Ovary (tissue), 9 donors: ENCODE results near the gene EIF3I. TPM values are rescaled to one million over a fixed set of nuclear protein-coding genes. Genes with fewer than 3 reads are reported as not detected.
A peak's percentile ranks its signal among the peaks of the same experiment; 100 is the strongest.

Source experiments
- DNase-seq, 5 donors: peaks; one replicate each; pipeline ENCODE4 v3.0.0-alpha.2; 2019 to 2020
- H3K27ac ChIP-seq, 2 donors: fragments of 200-600 bp; one replicate each; pipeline versions ENCODE4 v1.5.1 to v1.8.0; 2019 to 2022
- H3K27me3 ChIP-seq: fragments of 200-600 bp; one replicate; pipeline ENCODE4 v1.8.0; 2022
- H3K36me3 ChIP-seq: fragments of 200-600 bp; sonication (generic); one replicate; pipeline ENCODE4 v1.5.1; 2019
- H3K4me1 ChIP-seq: one replicate; pipeline ENCODE4 v1.8.1; 2013; ENCODE audit warnings: mild to moderate bottlenecking, moderate library complexity; ENCODE audit not compliant: insufficient read depth
- H3K4me3 ChIP-seq: fragments of 200-600 bp; sonication (generic); one replicate; pipeline ENCODE4 v1.5.1; 2017
- H3K9me3 ChIP-seq, 2 donors: fragments of 200-600 bp in 1 of 2; sonication (generic) in 1 of 2; one replicate each; pipeline versions ENCODE4 v1.5.1 to v1.8.1; 2013 to 2019; ENCODE audit warnings: mild to moderate bottlenecking in 1 of 2, moderate library complexity in 1 of 2
- CTCF ChIP-seq, 3 donors: fragments of 450-650 bp in 2 of 3; fragments of 200-600 bp in 1 of 3; IDR thresholded peaks; one replicate each; pipeline versions ENCODE4 v1.5.1 to v1.8.0; 2016 to 2022; ENCODE audit warnings: antibody characterized with exemption in 3 of 3, mild to moderate bottlenecking in 1 of 3
- EP300 ChIP-seq: sonication (generic); formaldehyde crosslinking; IDR thresholded peaks from one replicate; pipeline ENCODE4 v1.6.1; 2017; ENCODE audit warnings: antibody characterized with exemption
- POLR2A ChIP-seq: fragments of 450-650 bp; IDR thresholded peaks from one replicate; pipeline ENCODE4 v1.6.1; 2017; ENCODE audit warnings: antibody characterized with exemption, mild to moderate bottlenecking, moderate library complexity
- WGBS, 3 donors: extraction: QIAGEN DNeasy Blood & Tissue Kit in 1 of 3; methylation state at CpG; one replicate each; pipeline versions ENCODE4 v1.1.5 to v1.1.7; 2013 to 2017; 5-methylcytosine and 5-hydroxymethylcytosine counted together
- intact Hi-C, 4 donors: fragments of 100-400 bp; cut with DNase I; formaldehyde crosslinking; loops; one replicate each; pipeline versions ENCODE4 v1.11.0 to v1.15.1; 2022 to 2023
- polyA plus RNA-seq, 2 donors: library from polyadenylated mRNA; stranded (reverse); fragments of 200-250 nt in 1 of 2; fragments of 350-450 nt in 1 of 2; fragmentation: Illumina TruSeq in 1 of 2; extraction: RNeasy Lipid Tissue Mini Kit (QIAGEN cat#74804) in 1 of 2; gene quantifications; one replicate each; pipeline ENCODE4 v1.2.3, GENCODE V29; 2013 to 2014
- total RNA-seq, 7 donors: library from RNA; depleted of rRNA in 2 of 7; stranded (reverse); fragments of >200 nt in 2 of 7; fragmentation: NEBNext Ultra II Directional in 3 of 7; extraction: Animal tissue kit (Norgen Biotek cat#: 25700) in 3 of 7; gene quantifications; one replicate each; pipeline versions ENCODE4 v1.1.0 to v1.2.4, GENCODE V29; 2016 to 2023
- donor health status: DM: no; HTN: no; CAD: no; lungs with moderate emphysema.
- donor health status: DM: no; HTN: no; CAD: no.
- donor health status: Bipolar disorder and iron deficiency.
- donor health status: DM: yes; HTN: yes; CAD: no.
- donor health status: DM: no; HTN: no; CAD: no.
- donor health status: DM: yes; HTN: yes; CAD: no.

Gene EIF3I
- total and polyA plus RNA-seq, 9 donors = 140 to 272 (median 161) TPM

- DNase-seq = peak in 4 of 5 donors; percentile 38 to 68 (median 58)
- 12 to 19% (median 13%) methylated on average over 3 to 6 of the region's 6 CpGs for WGBS, 3 donors
- peaks cover 12% of the 10 kb centered on the region for H3K4me1 ChIP-seq
- no peak overlapping the region for H3K4me3 ChIP-seq
- no peaks in the 10 kb centered on the region for H3K27me3 ChIP-seq
- TF ChIP-seq EP300 (no peak), POLR2A (no peak), CTCF (IDR thresholded peaks at IDR 0.05) (no peak)
- H3K36me3 ChIP-seq = no peaks in the 10 kb centered on the region
- H3K9me3 ChIP-seq = no peaks in the 10 kb centered on the region
- peak overlapping the region; percentile 59 to 72 for H3K27ac ChIP-seq
- intact Hi-C loops = no loop called here
Measured at GRCh38 chr1:32199717-32200072, 22.5 kb upstream of the EIF3I start.

GRCh38 chr1:32200226-32201010, 21.8 kb upstream of the EIF3I start, which contains the start of gene CCDC28B:
Gene CCDC28B, plus strand, starts transcription at chr1:32200595. Its CDS starts 1,341 bp downstream, at chr1:32201936.
- Histone ChIP-seq H3K4me3 (peak within 1 kb of the TSS; percentile 48), H3K9me3 (no peaks in the 10 kb centered on the region), H3K36me3 (no peaks in the 10 kb centered on the region), H3K27me3 (no peaks in the 10 kb centered on the region), H3K4me1 (peaks cover 12% of the 10 kb centered on the region), H3K27ac (peak within 1 kb of the TSS; percentile 59 to 72)
- TF ChIP-seq CTCF (IDR thresholded peaks at IDR 0.05) (no peak), EP300 (no peak), POLR2A (peak; percentile 22)
- WGBS, 3 donors = 0% methylated on average over 33 to 34 of the region's 34 CpGs
- DNase-seq = peak; percentile 67 to 85 (median 79)
- intact Hi-C loops = no loop called here

- no peaks in the 10 kb centered on the region for H3K36me3 ChIP-seq
- no peaks in the 10 kb centered on the region for H3K9me3 ChIP-seq
- H3K27me3 ChIP-seq = no peaks in the 10 kb centered on the region
- intact Hi-C loops = no loop called here
- peak; percentile 63 to 79 (median 72) for DNase-seq
- TF ChIP-seq POLR2A = no peak
- TF ChIP-seq CTCF (IDR thresholded peaks at IDR 0.05) = no peak
- H3K27ac ChIP-seq = peak overlapping the region; percentile 59 to 72
- H3K4me1 ChIP-seq = peaks cover 17% of the 10 kb centered on the region
- H3K4me3 ChIP-seq = peak overlapping the region; percentile 48
- WGBS, 3 donors = 2 to 5% (median 3%) methylated on average over 22 to 26 of the region's 26 CpGs
Measured at GRCh38 chr1:32201011-32201855, 21.0 kb upstream of the EIF3I start.

- no peaks in the 10 kb centered on the region for H3K27me3 ChIP-seq
- no peaks in the 10 kb centered on the region for H3K36me3 ChIP-seq
- no peak for DNase-seq
- intact Hi-C loops = no loop called here
- peak overlapping the region; percentile 61 for H3K4me3 ChIP-seq
- no peaks in the 10 kb centered on the region for H3K9me3 ChIP-seq
- TF ChIP-seq CTCF (IDR thresholded peaks at IDR 0.05) (no peak), POLR2A (no peak), EP300 (no peak)
- H3K4me1 ChIP-seq = peaks cover 12% of the 10 kb centered on the region
- WGBS, 3 donors = 15 to 17% (median 15%) methylated on average over 26 of the region's 26 CpGs
- H3K27ac ChIP-seq = peak overlapping the region in 1 of 2 donors; percentile 22
Measured at GRCh38 chr1:32204943-32205361, 17.3 kb upstream of the EIF3I start.
